Amniotic epithelial cell (primary cell): ENCODE data around the gene GAL3ST2.
"Not testable (repeated sequence)": the region's sequence is repeated elsewhere in the genome, so short reads cannot be mapped to it uniquely, and the experiment has no call there.

Source experiments
- DNase-seq: peaks from one replicate; pipeline ENCODE4 v3.0.0-alpha.2; 2010; ENCODE audit warnings: low read depth

GAL3ST2 gene

DNA sequence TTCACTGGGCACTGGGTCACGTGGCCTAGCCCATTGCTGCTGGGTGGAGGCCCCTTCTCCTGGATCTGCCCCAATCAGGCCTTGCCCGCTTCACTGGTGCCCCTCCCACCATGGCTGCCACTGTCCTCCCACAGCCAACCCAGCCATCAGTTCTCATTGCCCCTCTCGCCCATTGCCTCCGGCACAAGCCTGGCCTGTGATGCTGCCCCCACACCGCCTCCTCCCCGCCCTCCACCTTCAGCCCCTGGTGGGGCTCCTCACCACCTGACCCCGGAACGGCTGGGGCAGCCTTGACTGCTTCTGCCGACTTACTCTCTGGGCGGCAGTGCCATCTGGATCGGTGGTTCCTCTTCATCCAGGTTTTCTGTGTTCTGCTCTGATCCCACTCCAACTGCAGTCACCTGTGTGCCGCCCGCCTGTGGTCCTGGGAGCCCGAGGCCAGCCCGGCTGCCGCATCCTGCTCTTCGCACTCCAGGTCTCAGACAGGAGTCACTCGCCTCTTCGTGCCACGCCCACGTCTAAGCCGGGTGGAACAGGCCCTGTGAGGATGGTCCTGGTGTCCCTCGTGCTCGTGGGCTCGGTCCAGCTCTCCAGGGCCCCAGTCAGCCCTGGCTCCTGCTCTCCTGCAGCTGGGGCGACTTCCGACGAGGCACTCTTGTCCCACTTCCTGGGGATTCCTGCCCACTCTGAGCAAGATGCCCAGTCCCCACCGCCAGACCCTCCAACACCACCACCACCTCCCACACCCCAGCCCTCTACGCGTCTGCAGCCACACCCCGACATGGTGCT is 28.0 kb upstream of the GAL3ST2 start:
- no peak for DNase-seq

DNA sequence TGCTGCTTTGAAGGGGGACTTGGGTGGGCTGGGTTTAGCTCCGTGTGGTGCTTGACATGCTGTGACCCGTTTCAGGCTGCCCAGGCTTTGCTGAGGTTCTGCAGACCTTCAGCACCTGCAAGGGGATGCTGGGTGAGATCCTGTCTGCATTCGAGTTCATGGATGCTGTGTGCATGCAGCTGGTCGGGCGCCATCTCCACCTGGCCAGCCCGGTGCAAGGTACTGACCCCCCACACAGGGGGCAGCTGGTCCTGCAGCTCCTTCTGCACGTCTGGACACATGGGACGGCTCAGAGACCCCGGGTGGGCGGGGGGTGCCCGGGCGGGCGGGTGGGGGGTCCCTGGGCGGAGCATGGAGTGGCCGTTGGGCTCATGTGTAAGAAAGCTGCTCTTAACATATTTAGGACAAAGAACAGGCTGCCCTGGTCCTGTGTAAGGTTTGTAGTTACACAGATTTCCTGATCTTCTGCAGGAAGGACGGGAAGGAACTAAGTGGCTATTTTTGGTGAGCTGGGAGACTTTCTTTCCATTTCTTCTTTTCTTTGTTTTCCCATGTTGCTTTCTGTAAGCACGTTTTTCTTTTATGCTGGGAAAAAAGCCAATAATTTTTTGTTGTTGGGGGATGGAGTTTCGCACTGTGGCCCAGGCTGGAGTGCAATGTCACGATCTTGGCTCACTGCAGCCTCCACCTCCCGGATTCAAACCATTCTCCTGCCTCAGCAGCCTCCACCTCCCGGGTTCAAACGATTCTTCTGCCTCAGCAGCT is 26.4 kb upstream of the GAL3ST2 start:
- DNase-seq, result no peak

GRCh38 chr2:241751152-241751551 is 25.5 kb upstream of the GAL3ST2 start:
- DNase-seq, result no peak

DNA sequence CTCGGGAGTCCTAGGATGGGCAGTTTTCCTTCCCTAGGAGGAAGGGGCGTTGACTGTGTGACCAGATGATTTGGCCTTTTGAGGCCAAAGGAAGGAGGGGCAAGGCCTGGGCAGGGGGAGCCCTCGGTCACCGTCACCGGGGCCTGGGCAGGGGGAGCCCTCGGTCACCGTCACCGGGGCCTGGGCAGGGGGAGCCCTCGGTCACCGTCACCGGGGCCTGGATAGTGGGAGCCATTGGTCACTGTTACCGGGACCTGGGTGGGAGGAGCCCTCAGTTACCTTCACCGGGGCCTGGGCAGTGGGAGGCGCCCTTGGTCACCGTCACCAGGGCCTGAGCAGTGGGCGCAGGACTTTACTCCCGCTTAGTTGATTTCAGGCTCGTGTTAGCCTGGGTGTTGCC is 24.8 kb upstream of the GAL3ST2 start:
- no peak for DNase-seq

DNA sequence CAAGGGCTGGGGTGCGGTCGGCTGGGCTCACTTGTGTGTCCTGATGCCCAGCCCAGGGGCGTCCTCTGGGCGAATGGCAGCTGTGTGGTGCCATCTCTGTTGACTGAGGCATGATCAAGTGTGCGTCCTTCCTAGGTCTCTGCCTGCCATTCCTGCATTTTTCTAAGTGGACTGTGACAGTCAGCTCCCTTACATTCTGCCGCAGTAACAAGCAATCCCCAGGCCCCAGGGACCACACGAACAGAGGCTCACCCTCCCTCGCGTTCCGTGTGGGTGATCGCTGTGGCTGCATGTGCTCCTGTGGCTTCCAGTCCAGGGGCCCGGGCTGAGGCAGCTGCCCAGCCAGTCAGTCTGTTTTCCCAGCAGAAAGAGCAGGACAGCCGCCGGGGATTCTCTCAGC is 24.4 kb upstream of the GAL3ST2 start:
- DNase-seq, result no peak

GRCh38 chr2:241752689-241753276 is 23.8 kb upstream of the GAL3ST2 start:
- DNase-seq, result no peak

GRCh38 chr2:241753493-241753892 is 23.1 kb upstream of the GAL3ST2 start:
- no peak for DNase-seq

DNA sequence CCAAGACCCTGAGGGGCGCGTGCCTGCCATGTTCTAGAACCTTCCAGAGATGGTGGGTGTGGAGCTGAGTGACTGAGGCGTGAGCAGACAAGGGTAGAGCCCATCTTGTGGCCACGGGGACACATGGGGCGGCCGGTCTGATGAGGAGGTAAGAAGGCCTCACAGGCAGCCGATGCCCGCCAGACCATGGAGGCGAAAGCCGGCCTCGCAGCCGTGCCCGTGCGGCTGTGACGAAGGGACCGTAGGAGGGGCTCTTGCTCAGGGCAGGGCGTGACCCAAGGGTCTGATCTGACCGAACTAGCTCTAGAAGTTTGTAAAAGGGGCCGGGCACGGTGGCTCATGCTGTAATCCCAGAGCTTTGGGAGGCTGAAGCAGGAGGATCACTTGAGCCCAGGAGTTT is 22.6 kb upstream of the GAL3ST2 start:
- no peak for DNase-seq

DNA sequence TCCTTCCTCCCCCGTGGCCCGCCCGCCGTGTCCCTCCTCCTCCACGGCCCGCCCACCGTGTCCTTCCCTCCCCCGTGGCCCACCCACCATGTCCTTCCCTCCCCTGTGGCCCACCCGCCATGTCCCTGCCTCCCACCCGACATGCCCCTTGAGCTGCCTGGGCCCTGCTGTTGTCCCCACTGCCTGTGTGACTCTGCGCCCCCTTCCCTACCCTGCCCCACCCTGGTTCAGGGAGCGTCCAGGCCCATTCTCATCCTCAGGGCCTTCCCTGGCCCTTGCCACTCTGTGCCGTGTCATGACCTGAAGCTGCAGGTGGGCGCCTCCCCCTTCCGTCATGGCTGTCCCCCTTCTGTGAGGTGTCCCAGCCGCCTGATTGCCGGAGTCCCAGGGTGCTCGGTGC is 21.5 kb upstream of the GAL3ST2 start:
- no peak for DNase-seq

DNA sequence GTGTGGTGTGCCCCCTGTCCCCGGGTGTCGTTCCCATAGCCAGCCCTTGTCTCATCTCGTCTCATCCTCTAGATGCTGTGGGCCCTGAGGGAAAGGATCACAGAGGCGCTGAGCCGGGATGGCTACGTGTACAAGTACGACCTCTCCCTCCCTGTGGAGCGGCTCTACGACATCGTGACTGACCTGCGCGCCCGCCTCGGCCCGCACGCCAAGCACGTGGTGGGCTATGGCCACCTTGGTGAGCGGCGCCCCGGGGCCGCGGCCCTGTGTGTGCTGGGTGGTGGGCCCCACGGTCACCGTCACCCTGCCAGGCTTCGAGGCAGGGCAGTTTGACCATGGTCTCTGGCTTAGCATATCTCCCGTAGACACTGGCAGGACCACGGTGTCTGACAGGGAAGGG is 20.8 kb upstream of the GAL3ST2 start:
- DNase-seq, result no peak

DNA sequence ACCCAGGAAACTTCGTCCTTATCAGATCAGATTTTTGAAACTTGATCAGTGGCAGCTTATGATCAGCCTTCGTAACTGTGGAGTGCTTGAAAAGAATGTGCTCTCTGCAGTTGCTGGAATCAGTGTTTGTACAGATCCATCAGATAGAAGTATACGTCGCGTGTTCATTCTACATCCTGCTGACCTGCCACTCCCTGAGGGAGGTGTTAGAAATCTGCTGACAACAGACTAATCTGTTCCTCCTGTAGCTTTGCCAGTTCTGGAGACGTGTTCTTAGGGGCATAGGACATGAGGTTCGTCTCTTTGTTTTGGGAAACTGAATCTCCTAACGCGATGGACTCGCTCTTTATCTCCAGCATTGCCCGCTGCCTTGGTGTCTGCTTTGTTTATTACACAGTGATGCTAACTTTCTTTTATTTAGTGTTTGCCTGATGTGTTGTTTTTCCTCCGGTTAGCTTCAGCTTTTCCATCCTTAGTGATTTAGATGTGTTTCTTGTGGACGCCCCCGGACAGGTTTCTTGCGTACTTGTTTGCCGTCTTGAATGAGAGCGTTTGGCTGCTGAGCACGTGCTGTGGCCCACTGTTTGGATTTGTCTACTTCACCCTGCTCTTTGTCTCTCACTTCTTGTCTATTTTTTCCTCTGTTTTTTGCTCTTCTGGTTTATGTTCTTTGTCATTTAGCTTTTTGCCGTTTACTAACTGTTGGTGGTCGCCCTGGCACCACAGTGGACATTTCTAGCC is 17.4 kb upstream of the GAL3ST2 start:
- DNase-seq, result peak; percentile 43

DNA sequence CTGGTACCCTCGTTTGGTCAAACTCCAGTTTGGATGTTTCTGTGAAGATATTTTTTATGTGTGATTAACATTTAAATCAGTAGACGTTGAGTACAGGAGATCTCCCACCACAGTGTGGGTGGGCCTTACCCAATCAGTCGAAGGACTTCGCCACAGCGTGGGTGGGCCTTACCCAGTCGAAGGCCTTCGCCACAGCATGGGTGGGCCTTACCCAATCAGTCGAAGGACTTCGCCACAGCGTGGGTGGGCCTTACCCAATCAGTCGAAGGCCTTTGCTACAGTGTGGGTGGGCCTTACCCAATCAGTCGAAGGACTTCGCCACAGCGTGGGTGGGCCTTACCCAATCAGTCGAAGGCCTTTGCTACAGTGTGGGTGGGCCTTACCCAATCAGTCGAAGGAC is 16.7 kb upstream of the GAL3ST2 start:
- DNase-seq, result not testable (repeated sequence)

GRCh38 chr2:241760301-241760771 is 16.3 kb upstream of the GAL3ST2 start:
- no peak for DNase-seq

DNA sequence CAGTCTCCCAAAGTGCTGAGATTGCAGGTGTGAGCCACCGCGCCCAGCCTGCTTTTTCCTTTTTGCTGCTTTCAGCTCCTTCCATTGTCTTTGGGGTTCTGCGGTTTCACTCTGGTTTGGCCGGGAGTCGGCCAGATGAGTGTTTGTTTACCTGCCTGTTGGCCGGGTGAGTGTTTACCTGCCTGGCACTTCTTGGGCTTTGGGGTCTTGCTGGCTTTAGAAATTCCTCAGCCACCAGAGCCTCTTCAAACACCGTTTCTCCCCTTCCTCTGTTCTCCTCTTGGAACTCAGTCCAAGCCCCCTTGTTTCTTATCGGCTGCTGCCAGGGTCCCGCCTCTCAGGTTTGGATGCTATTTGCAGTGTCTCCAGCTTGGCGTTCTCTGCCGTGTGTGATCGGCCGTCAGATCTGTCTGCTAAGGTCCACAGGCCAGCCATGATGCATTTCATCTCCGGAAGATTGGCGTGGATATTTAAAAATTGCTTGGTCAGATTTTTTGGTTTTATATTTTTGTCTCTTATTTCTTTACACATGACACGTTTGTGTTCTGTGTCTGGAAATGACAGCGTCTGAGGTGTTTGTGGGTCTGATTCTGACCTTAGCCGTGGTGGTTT is 14.2 kb upstream of the GAL3ST2 start:
- DNase-seq, result no peak

GRCh38 chr2:241762933-241763369 is 13.7 kb upstream of the GAL3ST2 start:
- DNase-seq, result no peak

GRCh38 chr2:241763551-241764274 is 12.9 kb upstream of the GAL3ST2 start:
- DNase-seq, result no peak

- DNase-seq, result peak; percentile 53
These were observed 12.1 kb upstream of the GAL3ST2 start for GRCh38 chr2:241764275-241765241.

DNA sequence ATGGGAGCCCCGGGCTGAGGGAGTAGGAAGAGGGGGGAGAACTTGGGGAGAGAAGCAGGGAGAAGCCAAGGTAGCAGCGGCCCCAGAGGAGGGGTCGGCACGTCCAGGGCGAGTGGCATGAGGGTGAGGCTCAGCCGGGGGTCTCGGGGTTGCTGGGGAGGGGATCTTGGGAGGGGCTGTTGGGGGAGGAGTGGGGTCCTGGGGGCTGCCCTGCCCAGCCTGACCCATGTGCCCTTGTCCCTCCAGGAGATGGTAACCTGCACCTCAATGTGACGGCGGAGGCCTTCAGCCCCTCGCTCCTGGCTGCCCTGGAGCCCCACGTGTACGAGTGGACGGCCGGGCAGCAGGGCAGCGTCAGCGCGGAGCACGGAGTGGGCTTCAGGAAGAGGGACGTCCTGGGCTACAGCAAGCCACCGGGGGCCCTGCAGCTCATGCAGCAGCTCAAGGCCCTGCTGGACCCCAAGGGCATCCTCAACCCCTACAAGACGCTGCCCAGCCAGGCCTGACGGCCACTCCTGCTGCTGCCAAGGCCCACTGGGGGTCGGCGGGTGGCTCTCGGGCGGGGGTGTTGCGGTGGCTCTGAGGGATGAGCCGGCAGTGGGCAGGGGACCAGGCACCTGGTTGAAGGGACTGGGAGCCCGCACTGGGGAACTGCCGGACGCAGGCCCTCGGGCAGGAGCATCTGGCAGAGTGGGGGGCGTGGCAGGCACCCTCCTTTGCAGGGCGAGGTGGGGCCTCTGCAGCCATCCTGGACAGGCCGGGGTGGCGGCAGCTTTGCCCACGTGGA is 9.0 kb upstream of the GAL3ST2 start:
- no peak for DNase-seq

DNA sequence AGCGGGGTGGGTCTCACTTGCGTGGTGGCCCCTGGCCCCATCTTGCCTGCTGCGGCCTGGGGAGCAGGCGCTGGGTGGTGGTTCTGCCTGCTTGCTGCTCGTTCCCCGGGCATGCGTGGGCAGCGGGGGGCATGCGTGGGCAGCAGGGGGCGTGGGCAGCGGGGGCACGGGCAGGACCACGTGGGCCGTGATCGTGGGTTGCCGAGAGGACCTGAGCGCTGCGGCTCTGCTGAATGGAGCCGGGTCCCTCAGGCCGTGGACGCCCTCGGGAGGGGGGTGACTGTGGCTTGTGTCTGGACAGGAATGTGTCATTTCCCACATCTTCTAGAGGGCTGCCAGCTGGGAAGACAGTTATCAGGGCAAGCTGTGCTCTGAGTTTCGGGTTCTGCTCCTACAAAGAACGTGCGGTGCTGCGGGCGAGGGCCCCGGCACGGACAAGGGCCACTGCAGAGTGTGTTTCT is 8.3 kb upstream of the GAL3ST2 start:
- DNase-seq, result no peak
